ENCODE results near the gene KCNIP4. TPM values are rescaled to one million over a fixed set of nuclear protein-coding genes. Genes with fewer than 3 reads are reported as not detected.

Gene KCNIP4
- total and polyA plus RNA-seq, 2 of the 8 experiments (the other 6 are each of a cell fraction or from before 2014, with no cell fraction given), result 0.06 TPM; not detected in 1

- Histone ChIP-seq H4K20me1 (replicated peaks in 1 of 2; ENCODE audit: control insufficient read depth in 1 of 2, insufficient read depth in 2 of 2, low read length in 2 of 2) (no peaks in the 10 kb centered on the region), H3K27me3 (replicated peaks in 1 of 4; ENCODE audit: control insufficient read depth in 3 of 4, extremely low read depth in 1 of 4, insufficient read depth in 3 of 4, low read length in 3 of 4) (no peaks in the 10 kb centered on the region), H4K91ac (replicated peaks; ENCODE audit: insufficient read length, low read length) (no peak overlapping the region), H3K9me3 (ENCODE audit: insufficient read depth in 2 of 2, low read depth in 1 of 2, low read length in 1 of 2) (no peaks in the 10 kb centered on the region), H3K4me1 (replicated peaks in 1 of 4; ENCODE audit: control insufficient read depth in 3 of 4, insufficient read depth in 4 of 4, low read length in 3 of 4) (no peaks in the 10 kb centered on the region), H3K9ac (replicated peaks in 1 of 4; ENCODE audit: extremely low read depth in 1 of 4, low read depth in 3 of 4, low read length in 3 of 4) (no peak overlapping the region), H2AK5ac (ENCODE audit: low read depth, low read length) (no peak overlapping the region), H3K4me3 (ENCODE audit: extremely low read depth in 1 of 4, insufficient read depth in 2 of 4, low read depth in 3 of 4, low read length in 4 of 4) (no peak overlapping the region), H3K56ac (replicated peaks; ENCODE audit: insufficient read length, low read depth, low read length) (no peak overlapping the region), H2BK5ac (ENCODE audit: low read depth, low read length) (no peak overlapping the region), H2BK15ac (ENCODE audit: low read length) (no peak overlapping the region), H4K8ac (ENCODE audit: extremely low read depth, insufficient read depth, low read length) (no peak overlapping the region), H4K5ac (ENCODE audit: insufficient read length, low read depth, low read length) (no peak overlapping the region), H3K79me1 (ENCODE audit: low read depth, low read length) (no peaks in the 10 kb centered on the region), H2AFZ (ENCODE audit: low read length) (no peak overlapping the region), H3K23me2 (ENCODE audit: low read depth, low read length) (no peaks in the 10 kb centered on the region), H3K27ac (ENCODE audit: low read depth, low read length) (no peak overlapping the region), H3K4me2 (ENCODE audit: insufficient read depth in 1 of 2, low read depth in 2 of 2, low read length in 2 of 2) (no peak overlapping the region), H3K23ac (ENCODE audit: insufficient read length) (no peak overlapping the region), H3K14ac (ENCODE audit: insufficient read length) (no peak overlapping the region), H3K4ac (replicated peaks; ENCODE audit: insufficient read length, low read depth, low read length) (no peak overlapping the region), H2BK12ac (ENCODE audit: low read depth, low read length) (no peak overlapping the region), H2BK20ac (ENCODE audit: low read length) (no peak overlapping the region), H2BK120ac (replicated peaks; ENCODE audit: low read depth, low read length) (no peak overlapping the region), H3K36me3 (ENCODE audit: control insufficient read depth in 2 of 4, insufficient read depth in 4 of 4, low read length in 3 of 4) (no peaks in the 10 kb centered on the region), H3K18ac (ENCODE audit: extremely low read depth, low read length) (no peak overlapping the region), H3K79me2 (ENCODE audit: control insufficient read depth in 1 of 2, insufficient read depth in 2 of 2, low read length in 2 of 2) (no peaks in the 10 kb centered on the region)
- DNase-seq (ENCODE audit: low read depth in 1 of 2, low spot score in 2 of 2) (no peak), FAIRE-seq (no peak)
- CTCF ChIA-PET (ENCODE audit: partially characterized antibody), result interaction anchor here (1.3 to 2.7 kb wide), 3 partner anchors 15 to 693 kb away, joined by 3 to 16 read pairs (median 3); no protein-coding TSS in a partner anchor
- POLR2A ChIA-PET (ENCODE audit: partially characterized antibody), result no interaction called here
- 74% methylated on average over 1 of the region's 1 CpG; no CpG with 5 or more reads in 1 of the 2 experiments for WGBS, 2 experiments (ENCODE audit: extremely low coverage in 1 of 2, insufficient coverage in 1 of 2, insufficient read length in 1 of 2, insufficient replicate concordance in 2 of 2, low coverage in 1 of 2, low lambda C conversion rate in 2 of 2, missing lambda C conversion rate in 1 of 2)
- no peak for TF ChIP-seq CHD2 (IDR thresholded peaks at IDR 0.05; ENCODE audit: low read length)
- no peak for TF ChIP-seq SP1 (IDR thresholded peaks at IDR 0.05; ENCODE audit: low read depth, low read length)
- TF ChIP-seq RBBP5 (IDR thresholded peaks at IDR 0.05; ENCODE audit: borderline replicate concordance, low read depth, low read length), result no peak
- TF ChIP-seq USF2 (IDR thresholded peaks at IDR 0.05; ENCODE audit: low read length), result no peak
- no peak for TF ChIP-seq EP300 (IDR thresholded peaks at IDR 0.05; ENCODE audit: borderline replicate concordance in 1 of 2, low read depth in 2 of 2, low read length in 2 of 2)
- no peak for TF ChIP-seq JUN (IDR thresholded peaks at IDR 0.05; ENCODE audit: low read depth, low read length)
- no peak for TF ChIP-seq JUND (IDR thresholded peaks at IDR 0.05; ENCODE audit: low read length)
- TF ChIP-seq CTCF (IDR thresholded peaks at IDR 0.05; ENCODE audit: control extremely low read depth in 1 of 3, insufficient read depth in 1 of 3, low read depth in 1 of 3, low read length in 3 of 3), result no peak
- TF ChIP-seq RNF2 (IDR thresholded peaks at IDR 0.05; ENCODE audit: borderline replicate concordance, low read depth, low read length, missing control alignments, poor library complexity, severe bottlenecking), result no peak
Measured at GRCh38 chr4:21454831-21455230, 493.7 kb downstream of the KCNIP4 start.

Data from H1 (cell line).